ENCODE results near the gene EPHA6.

EPHA6 gene

DNA sequence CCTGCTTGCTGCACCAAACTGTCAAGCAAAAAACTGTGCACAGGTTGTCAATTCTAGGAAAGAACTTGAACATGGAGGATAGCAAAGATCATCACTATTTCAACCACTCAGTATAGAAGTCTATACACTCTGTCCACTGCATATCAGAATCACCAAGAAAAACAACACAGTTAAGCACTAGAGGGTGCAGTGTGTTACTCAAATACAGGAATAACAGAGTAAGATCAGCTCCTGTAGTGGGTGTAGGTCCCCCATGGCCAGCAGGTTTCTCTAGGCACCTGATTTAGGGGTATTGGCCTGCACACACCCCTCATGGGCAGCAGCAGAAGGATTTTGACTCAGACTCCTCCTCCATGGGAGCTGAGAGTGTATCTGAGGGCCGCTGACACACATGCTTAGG, 464.1 kb downstream of the EPHA6 start:
- TF ChIP-seq ZNF274 (IDR thresholded peaks at IDR 0.05; ENCODE audit: low read depth, low read length) = no peak
- no peak overlapping the region for H3K4me3 ChIP-seq (ENCODE audit: low read length)

DNA sequence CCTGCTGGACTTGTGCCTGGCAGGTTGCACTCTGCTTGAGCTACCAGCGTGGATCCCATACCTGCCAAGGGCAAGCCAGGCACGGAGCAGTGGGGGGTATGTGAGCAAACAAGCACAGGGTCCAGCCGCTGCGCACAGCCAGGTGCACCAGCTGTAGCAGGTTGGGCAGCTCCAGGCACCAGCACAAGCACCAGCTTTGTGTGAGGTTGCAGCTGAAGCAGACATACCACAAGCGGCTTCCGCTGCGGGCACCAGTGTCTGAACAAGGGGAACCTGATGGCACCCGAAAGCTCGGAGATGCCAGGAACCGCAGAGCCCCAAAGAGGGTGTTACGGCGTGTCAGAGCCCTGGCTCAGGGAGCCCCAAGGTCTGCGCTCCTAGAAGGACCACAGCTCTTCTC, 477.5 kb downstream of the EPHA6 start:
- no peak overlapping the region for H3K4me3 ChIP-seq (ENCODE audit: low read length)
- TF ChIP-seq ZNF274 (IDR thresholded peaks at IDR 0.05; ENCODE audit: low read depth, low read length) = no peak

DNA sequence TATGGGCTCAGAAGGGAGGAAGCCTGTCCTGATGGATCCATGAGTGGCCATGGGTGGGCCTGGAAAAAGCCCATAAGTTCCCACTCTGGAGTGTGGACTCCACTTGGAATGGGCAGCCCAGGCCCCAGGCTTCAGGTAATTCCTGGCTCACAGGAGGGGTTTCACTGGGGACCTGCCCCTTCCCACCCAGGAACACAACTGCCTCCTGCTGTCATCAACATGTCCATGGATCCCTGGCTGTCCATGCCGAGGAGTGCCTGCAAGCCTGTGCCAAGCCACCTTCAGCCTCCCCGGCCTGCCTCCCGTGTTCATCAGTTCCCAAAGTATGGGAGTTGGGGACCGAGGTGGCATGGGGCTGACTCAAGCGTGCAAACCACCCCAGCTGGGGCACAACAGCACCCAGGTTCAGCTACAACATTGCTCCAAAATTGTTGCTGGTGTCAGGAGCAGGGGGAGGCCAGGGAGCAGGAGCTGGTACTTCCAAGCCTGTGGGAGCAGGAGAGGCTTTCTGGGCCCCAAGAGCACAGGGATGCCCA, 479.3 kb downstream of the EPHA6 start:
- no peak for TF ChIP-seq ZNF274 (IDR thresholded peaks at IDR 0.05; ENCODE audit: low read depth, low read length)
- H3K4me3 ChIP-seq (ENCODE audit: low read length) = no peak overlapping the region

DNA sequence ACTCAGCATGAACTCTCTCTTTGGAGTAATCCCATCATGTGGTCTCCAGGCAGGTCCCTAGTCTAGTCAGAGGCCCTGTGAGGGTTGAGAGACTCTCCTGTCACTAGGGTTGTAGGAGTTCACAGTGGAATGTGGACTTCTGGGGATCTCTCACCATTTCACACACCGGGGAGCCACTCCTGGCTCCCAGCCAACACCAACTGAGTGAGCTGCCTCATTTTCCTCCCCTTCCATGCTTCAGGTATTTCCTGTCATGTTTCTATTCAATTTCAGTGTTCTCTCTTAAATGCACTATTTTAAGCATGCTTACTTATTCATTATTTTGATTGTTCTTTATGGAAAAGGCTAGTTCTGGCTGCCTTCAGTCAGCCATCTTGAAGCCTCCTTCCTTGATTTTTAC, 482.6 kb downstream of the EPHA6 start:
- TF ChIP-seq ZNF274 (IDR thresholded peaks at IDR 0.05; ENCODE audit: low read depth, low read length) = no peak
- H3K4me3 ChIP-seq (ENCODE audit: low read length) = no peak overlapping the region

DNA sequence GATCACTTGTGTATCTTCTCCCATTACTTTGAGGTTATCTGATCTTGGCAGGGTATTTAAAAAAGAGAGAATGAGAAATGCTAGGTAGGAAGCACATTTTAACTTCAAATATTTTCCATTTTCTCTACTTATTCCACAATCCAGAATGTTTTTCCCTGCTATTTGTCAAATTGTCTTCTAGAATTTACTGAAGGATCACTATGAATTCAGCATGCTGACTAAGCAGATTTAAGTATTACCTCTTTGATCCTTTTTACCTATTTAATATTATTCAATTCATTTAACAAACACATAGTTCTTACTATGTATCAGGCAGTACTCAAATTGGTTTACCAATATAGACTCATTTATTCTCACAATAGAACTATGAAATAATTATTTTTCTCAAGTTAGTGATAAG, 486.7 kb downstream of the EPHA6 start:
- no peak overlapping the region for H3K4me3 ChIP-seq (ENCODE audit: low read length)
- no peak for TF ChIP-seq ZNF274 (IDR thresholded peaks at IDR 0.05; ENCODE audit: low read depth, low read length)

DNA sequence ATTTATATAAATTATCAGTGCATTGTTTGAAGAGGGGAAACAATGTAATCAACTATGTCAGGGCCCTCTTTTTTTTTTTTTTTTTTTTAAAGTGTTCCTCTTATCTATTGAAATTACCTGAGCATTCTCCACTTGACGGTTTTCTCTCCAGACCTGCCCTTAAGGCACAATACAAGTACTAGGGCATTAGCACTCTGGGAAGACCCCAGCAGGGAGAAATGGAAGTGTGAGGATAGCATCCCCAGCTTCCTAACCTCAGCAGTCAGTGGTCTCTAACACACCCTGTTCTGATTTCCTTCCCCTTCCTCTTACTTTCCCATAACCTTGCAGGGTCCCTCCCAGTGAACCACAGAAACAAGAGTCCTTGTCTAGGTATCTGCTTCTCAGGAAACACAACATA, 491.8 kb downstream of the EPHA6 start:
- no peak overlapping the region for H3K4me3 ChIP-seq (ENCODE audit: low read length)
- TF ChIP-seq ZNF274 (IDR thresholded peaks at IDR 0.05; ENCODE audit: low read depth, low read length) = no peak

DNA sequence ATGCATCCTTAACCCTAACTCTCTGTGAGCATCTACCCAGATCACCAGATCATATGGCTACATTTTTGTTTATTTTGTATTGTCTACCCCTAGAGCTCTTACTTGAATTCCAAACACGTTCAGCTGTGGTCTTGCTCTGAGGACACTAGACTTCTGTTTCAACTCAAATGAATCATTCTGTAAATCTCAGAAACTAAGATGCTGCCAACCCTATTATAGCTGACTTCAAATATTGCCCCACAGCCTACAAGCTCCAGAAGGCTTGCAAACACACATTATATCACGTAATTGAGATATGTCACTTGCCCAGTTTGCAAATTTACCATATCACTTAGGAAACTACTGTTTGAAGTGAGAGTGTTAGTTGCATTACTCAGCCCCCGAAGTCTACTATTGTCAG, 524.0 kb downstream of the EPHA6 start:
- TF ChIP-seq ZNF274 (IDR thresholded peaks at IDR 0.05; ENCODE audit: low read depth, low read length) = no peak
- no peak overlapping the region for H3K4me3 ChIP-seq (ENCODE audit: low read length)

DNA sequence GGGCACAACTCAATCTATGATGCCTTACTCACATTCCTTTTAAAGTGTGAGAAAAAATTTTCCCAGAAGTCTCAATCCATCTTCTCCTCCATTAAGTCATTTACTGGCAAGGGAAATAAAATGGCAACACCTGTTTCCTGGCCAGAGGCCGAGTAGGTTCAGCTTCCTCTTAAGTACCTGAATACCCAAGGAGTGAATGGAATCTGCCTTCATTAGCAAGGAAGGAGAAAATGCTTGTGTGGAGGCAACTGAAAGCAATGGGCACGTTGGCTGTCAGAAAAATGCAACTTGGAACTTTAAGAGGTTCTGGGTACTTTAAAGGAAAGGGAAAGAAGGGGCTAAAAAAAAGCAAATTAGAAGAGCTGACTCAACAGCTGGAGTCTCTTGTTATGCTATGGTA, 526.5 kb downstream of the EPHA6 start:
- no peak for TF ChIP-seq ZNF274 (IDR thresholded peaks at IDR 0.05; ENCODE audit: low read depth, low read length)
- no peak overlapping the region for H3K4me3 ChIP-seq (ENCODE audit: low read length)

DNA sequence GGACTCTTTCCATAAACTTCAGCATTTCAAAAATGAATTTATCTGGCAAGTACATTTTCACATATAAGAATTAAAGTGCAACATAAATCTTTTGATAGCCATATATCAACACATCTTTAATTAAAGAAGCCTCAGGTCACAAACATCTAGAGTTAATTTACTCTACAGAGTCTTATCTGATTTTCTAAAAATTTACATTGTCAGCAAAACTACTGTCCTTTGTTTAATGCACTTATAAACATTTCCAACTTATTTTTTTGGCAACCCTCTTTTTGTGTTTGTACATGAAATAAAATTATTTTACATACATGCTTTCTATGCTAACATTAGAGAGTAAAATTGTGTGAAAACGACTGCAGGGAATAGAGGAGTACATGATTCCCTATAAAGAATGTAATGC, 533.4 kb downstream of the EPHA6 start:
- TF ChIP-seq ZNF274 (IDR thresholded peaks at IDR 0.05; ENCODE audit: low read depth, low read length) = no peak
- no peak overlapping the region for H3K4me3 ChIP-seq (ENCODE audit: low read length)

DNA sequence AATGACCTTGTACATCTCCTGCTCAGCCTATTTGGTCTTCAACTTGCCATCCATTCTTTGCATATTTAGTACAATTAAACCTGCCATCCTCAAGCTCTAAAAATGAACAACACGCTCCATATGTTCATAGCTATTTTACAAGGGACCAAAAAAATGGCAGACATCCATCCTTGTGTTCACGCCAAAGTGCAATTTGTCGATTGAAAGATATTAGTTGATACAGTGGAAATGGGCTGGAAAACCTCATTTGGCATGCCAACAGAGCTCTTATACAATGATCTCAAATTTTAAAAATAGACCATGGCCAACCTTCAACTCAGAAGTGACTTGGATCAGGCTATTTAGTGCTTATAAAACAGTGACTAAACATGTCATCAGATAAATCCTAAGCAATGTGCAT, 536.6 kb downstream of the EPHA6 start:
- no peak for TF ChIP-seq ZNF274 (IDR thresholded peaks at IDR 0.05; ENCODE audit: low read depth, low read length)
- no peak overlapping the region for H3K4me3 ChIP-seq (ENCODE audit: low read length)

DNA sequence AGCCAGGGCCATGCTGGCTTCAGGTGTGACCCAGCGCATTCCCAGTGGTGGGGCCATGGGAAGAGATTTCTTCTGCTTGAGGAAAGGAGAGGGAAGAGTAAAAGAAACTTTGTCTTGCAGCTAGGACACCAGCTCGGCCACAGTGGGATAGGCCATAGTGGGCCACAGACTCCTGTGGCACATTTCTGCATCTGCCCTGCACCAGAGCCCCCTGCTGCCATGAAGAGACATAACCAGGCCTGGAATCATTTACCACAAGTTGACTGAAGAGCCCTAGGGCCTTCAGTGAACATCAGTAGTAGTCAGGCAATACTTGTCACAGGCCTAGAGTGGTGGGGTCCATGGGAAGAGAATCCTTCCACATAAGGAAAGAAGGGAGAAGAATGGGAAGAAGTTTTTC, 538.8 kb downstream of the EPHA6 start:
- H3K4me3 ChIP-seq (ENCODE audit: low read length) = no peak overlapping the region
- TF ChIP-seq ZNF274 (IDR thresholded peaks at IDR 0.05; ENCODE audit: low read depth, low read length) = no peak

DNA sequence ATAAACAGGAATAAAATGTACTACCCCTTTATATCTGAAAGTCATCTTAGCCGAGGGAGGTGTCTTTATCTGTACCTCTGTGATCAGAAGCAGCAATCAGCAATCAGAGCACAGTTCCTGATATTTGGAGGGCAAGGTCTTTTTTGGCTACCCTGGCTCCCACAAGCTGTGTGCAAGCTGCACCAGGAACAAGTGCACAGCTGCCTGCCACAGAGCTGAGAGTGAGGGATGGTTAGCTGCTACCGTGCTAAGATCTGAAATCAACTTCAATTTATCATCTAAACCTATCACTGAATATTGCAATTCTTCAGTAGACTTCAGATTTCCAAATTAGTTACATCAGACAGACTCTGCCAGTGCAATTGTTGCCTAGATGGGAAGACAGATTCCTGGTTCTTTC, 545.6 kb downstream of the EPHA6 start:
- TF ChIP-seq ZNF274 (IDR thresholded peaks at IDR 0.05; ENCODE audit: low read depth, low read length) = no peak
- no peak overlapping the region for H3K4me3 ChIP-seq (ENCODE audit: low read length)

DNA sequence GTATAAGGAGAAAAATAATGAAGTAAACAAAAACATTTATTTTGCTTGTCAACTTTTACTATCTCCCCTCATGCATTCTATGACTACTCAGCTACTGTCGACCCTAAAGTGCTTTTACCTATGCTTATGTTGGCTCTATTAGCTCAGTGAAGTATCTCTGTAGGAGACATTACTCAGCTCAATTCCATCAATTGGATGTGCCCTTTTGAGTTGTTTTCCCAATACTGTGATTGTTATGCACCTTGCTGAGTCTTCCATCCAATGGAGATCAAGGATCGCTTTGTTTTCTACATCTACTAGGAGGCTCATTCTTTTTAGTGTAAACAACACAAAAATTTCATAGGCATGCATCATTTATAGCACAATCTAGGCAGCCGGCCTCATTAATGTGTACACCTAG, 546.4 kb downstream of the EPHA6 start:
- no peak for TF ChIP-seq ZNF274 (IDR thresholded peaks at IDR 0.05; ENCODE audit: low read depth, low read length)

DNA sequence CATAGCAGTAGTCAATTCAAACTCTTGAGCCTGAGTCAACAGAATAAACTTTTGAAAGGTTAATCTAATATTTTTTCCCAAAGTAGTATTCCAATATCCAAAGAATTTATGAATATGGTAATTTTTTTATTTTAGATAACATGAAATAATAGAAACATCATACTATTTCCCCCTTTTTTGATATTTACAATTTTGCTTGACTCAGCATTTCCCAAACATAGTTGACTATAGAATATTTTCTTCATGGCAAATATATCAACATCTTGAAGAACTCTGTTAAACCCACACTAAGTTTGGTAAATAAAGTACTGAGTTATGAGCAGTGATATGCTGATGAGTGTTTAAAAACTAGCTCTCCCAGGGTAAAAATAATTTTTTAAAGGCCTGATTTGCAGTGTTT, 570.2 kb downstream of the EPHA6 start:
- TF ChIP-seq ZNF274 (IDR thresholded peaks at IDR 0.05; ENCODE audit: low read depth, low read length) = no peak
- no peak overlapping the region for H3K4me3 ChIP-seq (ENCODE audit: low read length)

More for the DNA sequence above, 546.4 kb downstream of the EPHA6 start:
- H3K4me3 ChIP-seq (ENCODE audit: low read length) = no peak overlapping the region

DNA sequence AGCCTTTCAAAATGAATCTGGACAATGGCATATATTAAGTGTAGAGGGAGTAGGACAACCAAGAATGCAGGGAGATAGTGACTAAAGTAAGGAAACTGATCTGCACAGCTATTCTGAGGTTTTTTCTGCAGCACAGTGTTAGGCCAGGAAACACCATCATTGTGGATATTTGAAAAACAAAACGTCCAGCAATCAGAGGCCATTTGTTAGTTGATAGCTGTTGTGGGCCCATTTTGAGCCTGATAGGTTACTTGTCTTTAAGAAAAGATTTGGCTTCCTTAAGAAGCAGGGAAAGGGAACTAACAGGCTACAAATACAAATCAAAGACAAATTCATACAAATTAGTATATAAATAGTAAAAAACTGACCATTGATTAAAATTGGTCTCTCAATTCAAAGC, 574.4 kb downstream of the EPHA6 start:
- no peak for TF ChIP-seq ZNF274 (IDR thresholded peaks at IDR 0.05; ENCODE audit: low read depth, low read length)
- no peak overlapping the region for H3K4me3 ChIP-seq (ENCODE audit: low read length)

DNA sequence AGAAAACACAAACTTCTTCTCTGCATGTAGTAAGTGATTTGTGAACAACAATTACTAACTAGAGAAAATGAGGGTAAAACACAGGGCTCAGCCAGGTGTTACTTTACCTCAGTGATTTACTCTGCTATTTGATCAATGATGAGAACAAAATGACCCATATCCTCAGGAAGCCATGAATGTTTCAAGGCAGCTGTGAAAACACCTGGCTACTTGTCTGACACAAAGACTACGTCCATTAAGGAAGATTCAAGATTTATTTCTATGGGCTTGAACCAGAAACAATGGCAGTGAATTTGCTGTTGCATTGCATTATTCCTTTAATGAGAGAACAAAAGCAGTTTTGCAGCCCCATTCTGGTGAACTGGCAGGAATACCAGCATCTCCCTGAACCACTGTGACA, 575.5 kb downstream of the EPHA6 start:
- no peak for TF ChIP-seq ZNF274 (IDR thresholded peaks at IDR 0.05; ENCODE audit: low read depth, low read length)
- H3K4me3 ChIP-seq (ENCODE audit: low read length) = no peak overlapping the region

Measured in GM08714 (cell line).